GM18511 (cell line): ENCODE results near the gene RFX6.
A peak's percentile ranks its signal among the peaks of the same experiment; 100 is the strongest.

Experiments used
- ATAC-seq: cut with Tn5 transposase; IDR thresholded peaks from one replicate; pipeline ENCODE4 v1.9.1; 2021; ENCODE audit warnings: mild to moderate bottlenecking, moderate library complexity; ENCODE audit not compliant: unreplicated experiment

Gene RFX6

GRCh38 chr6:116969211-116969863 is 92.3 kb downstream of the RFX6 start:
- ATAC-seq = peak; percentile 84

DNA sequence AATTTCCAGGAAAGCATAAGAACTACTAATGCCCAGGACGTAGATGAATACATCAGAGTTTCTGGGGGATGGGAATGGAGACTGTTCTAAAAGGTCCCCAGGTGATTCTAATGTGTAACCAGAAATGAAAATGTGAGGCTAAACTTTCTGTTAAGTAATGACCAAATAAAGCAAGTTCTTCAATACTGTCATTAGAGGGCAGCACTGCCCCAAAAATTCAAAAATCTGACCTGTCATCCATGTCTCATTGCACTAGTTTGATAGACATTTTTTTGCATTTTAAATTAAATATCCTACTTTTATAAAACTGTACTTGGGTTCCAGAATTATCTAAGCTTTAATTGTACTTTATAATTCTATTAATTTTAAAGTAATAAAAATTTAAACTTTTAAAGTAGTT is 94.9 kb downstream of the RFX6 start:
- peak; percentile 81 for ATAC-seq

- ATAC-seq = no peak
Observed at GRCh38 chr6:116973976-116974375, 96.9 kb downstream of the RFX6 start.

DNA sequence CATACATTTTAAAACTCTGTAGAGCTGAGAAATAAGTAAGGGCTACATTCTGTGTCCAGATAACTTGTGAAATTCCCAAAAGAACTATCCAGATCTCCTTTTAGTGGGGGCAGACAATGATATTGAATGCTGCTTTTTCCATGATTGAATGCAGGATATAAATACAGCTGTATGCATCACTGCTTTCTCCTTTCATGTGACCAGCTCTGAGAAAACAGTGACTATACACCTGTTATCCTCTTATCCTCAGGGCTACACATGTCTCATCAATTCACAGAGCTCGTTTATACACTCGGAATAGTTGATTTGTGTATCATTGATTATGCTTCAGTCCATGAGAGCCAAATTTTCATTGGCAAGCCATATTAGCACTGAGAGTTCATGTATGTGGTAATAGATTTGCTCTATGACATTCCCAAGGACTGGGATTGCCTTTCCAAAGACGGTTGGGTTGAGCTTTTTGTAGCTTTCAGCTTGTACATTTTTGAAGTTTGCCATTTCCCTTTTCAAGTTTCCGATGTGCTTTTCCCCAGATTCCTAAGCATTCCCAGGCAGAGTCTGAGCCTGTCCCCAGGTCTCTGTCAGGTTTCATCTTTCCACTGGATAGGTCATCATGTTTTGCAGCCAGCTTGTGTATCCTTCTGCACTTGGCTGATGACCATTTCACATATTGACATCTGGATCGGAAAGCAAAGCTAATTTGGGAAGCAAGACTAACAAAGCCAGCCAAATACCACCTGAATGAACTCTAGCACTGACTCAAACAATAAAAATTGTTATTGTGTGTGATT is 97.7 kb downstream of the RFX6 start:
- no peak for ATAC-seq

GRCh38 chr6:116975600-116975999 is 98.6 kb downstream of the RFX6 start:
- no peak for ATAC-seq

- no peak for ATAC-seq
Observed at GRCh38 chr6:116979560-116979959, 102.5 kb downstream of the RFX6 start.
